ENCODE measurements around the gene XCL1.

DNA sequence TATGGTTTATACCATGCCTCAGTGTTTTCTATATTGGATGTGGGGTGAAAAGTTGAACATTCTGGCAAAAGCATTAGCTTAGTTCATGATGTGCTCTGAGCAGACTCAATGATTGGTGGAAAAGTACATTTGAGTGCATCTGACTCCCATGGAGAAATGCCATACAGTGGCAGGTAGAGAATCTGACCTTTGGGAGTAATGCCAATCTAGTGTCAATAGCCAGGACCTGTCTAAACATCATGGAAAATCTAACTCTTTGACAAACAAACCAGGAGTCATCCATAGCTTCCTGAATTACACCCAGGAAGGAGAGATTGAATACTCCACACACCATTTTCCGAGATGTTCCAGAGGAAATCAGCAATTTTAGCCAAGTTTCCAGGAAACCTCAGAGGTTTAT is 51.0 kb downstream of the XCL1 start:
- TF ChIP-seq POLR2AphosphoS5 (IDR thresholded peaks at IDR 0.05; ENCODE audit: low read depth, low read length) = no peak
- TF ChIP-seq TAF1 (IDR thresholded peaks at IDR 0.05; ENCODE audit: borderline replicate concordance, insufficient read depth, low read length) = no peak
- TF ChIP-seq, protein P1, sequence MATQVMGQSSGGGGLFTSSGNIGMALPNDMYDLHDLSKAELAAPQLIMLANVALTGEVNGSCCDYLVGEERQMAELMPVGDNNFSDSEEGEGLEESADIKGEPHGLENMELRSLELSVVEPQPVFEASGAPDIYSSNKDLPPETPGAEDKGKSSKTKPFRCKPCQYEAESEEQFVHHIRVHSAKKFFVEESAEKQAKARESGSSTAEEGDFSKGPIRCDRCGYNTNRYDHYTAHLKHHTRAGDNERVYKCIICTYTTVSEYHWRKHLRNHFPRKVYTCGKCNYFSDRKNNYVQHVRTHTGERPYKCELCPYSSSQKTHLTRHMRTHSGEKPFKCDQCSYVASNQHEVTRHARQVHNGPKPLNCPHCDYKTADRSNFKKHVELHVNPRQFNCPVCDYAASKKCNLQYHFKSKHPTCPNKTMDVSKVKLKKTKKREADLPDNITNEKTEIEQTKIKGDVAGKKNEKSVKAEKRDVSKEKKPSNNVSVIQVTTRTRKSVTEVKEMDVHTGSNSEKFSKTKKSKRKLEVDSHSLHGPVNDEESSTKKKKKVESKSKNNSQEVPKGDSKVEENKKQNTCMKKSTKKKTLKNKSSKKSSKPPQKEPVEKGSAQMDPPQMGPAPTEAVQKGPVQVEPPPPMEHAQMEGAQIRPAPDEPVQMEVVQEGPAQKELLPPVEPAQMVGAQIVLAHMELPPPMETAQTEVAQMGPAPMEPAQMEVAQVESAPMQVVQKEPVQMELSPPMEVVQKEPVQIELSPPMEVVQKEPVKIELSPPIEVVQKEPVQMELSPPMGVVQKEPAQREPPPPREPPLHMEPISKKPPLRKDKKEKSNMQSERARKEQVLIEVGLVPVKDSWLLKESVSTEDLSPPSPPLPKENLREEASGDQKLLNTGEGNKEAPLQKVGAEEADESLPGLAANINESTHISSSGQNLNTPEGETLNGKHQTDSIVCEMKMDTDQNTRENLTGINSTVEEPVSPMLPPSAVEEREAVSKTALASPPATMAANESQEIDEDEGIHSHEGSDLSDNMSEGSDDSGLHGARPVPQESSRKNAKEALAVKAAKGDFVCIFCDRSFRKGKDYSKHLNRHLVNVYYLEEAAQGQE (IDR thresholded peaks at IDR 0.05; ENCODE audit: insufficient read depth in 1 of 2, low read depth in 2 of 2, low read length in 2 of 2) = no peak
- TF ChIP-seq SIN3A (IDR thresholded peaks at IDR 0.05; ENCODE audit: borderline replicate concordance, insufficient read depth, low read length) = no peak
